GF-D8 (cell line): Measurements from ENCODE around the gene PNLIPRP3.

ENCODE experiments used
- DNase-seq: peaks from one replicate; lab custom pipeline; 2025; lab: John Stamatoyannopoulos, UW

PNLIPRP3 gene

GRCh38 chr10:116510565-116510964 lies 82.9 kb downstream of the PNLIPRP3 start:
- no peak for DNase-seq

- DNase-seq = no peak
Measured at GRCh38 chr10:116511365-116511764, 83.7 kb downstream of the PNLIPRP3 start.

GRCh38 chr10:116521424-116522290 lies 94.0 kb downstream of the PNLIPRP3 start:
- DNase-seq = no peak

GRCh38 chr10:116522803-116523381 lies 95.2 kb downstream of the PNLIPRP3 start:
- no peak for DNase-seq

- no peak for DNase-seq
Measured at GRCh38 chr10:116524736-116525135, 97.1 kb downstream of the PNLIPRP3 start.

- no peak for DNase-seq
Measured at GRCh38 chr10:116526219-116526618, 98.6 kb downstream of the PNLIPRP3 start.
